HCT116 (cell line): Measurements from ENCODE around the gene CPD.

ENCODE experiments used
- EZH2phosphoT487 ChIP-seq: fragments of 200-600 bp; IDR thresholded peaks from 2 replicates; pipeline ENCODE4 v1.6.1; 2018; ENCODE audit warnings: antibody characterized with exemption, borderline replicate concordance
- YY1 ChIP-seq: IDR thresholded peaks from 2 replicates; pipeline ENCODE4 v1.6.1; 2011; ENCODE audit warnings: low read length, low read depth, moderate library complexity, mild to moderate bottlenecking; ENCODE audit not compliant: insufficient replicate concordance; ENCODE audit errors: extremely low read depth
- TF ChIP-seq, protein P1 (sequence below), 3 experiments: fragments of 200-600 bp in 1 of 3; sonication (generic) in 1 of 3; IDR thresholded peaks in 2 of 3; conservative IDR thresholded peaks in 1 of 3; 2 replicates each; pipeline ENCODE4 v1.5.1; 2012 to 2017; ENCODE audit warnings: low read depth in 2 of 3, low read length in 2 of 3, antibody characterized with exemption in 1 of 3, borderline replicate concordance in 1 of 3, control low read depth in 1 of 3, mild to moderate bottlenecking in 1 of 3, mixed read lengths in 1 of 3, mixed run types in 1 of 3, moderate library complexity in 1 of 3; ENCODE audit not compliant: insufficient read depth in 1 of 3

DNA sequence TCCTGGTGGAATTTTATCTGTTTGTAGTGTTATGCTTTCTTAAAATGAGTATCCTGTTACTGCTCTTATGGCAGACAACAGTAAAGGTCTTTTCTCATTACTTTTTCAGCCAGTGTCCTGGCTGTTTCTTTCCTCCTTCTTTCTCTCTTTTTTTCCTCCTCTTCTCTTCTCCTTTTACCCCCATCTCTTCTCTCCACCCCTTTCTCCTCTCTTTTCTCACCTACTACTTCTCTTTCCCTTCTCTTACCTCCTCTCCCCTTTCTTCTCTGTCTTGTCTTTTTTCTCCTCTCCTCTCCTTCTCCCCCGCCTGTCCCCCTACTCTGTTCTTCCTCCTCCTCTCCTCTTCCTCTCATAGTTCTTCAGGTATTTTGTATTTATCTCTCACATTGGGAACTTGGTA is 48.9 kb downstream of the CPD start:
- no peak for TF ChIP-seq EZH2phosphoT487
- TF ChIP-seq YY1 = no peak
- TF ChIP-seq, protein P1, sequence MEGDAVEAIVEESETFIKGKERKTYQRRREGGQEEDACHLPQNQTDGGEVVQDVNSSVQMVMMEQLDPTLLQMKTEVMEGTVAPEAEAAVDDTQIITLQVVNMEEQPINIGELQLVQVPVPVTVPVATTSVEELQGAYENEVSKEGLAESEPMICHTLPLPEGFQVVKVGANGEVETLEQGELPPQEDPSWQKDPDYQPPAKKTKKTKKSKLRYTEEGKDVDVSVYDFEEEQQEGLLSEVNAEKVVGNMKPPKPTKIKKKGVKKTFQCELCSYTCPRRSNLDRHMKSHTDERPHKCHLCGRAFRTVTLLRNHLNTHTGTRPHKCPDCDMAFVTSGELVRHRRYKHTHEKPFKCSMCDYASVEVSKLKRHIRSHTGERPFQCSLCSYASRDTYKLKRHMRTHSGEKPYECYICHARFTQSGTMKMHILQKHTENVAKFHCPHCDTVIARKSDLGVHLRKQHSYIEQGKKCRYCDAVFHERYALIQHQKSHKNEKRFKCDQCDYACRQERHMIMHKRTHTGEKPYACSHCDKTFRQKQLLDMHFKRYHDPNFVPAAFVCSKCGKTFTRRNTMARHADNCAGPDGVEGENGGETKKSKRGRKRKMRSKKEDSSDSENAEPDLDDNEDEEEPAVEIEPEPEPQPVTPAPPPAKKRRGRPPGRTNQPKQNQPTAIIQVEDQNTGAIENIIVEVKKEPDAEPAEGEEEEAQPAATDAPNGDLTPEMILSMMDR (IDR thresholded peaks at IDR 0.05 in 2 of 3, conservative IDR thresholded peaks at IDR 0.05 in 1 of 3; ENCODE audit: borderline replicate concordance in 1 of 3, insufficient read depth in 1 of 3, low read depth in 2 of 3, low read length in 2 of 3) = no peak
